ENCODE measurements around the gene KRT28. TPM values are rescaled to one million over a fixed set of nuclear protein-coding genes. Genes with fewer than 3 reads are reported as not detected.

The KRT28 gene, protein sequence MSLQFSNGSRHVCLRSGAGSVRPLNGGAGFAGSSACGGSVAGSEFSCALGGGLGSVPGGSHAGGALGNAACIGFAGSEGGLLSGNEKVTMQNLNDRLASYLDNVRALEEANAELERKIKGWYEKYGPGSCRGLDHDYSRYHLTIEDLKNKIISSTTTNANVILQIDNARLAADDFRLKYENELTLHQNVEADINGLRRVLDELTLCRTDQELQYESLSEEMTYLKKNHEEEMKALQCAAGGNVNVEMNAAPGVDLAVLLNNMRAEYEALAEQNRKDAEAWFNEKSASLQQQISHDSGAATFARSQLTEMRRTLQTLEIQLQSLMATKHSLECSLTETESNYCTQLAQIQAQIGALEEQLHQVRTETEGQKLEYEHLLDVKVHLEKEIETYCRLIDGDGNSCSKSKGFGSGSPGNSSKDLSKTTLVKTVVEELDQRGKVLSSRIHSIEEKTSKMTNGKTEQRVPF
- 10 to 100 TPM in 2 of 4 donors, 1 to 10 TPM in 2; 1.0 to 32.0 (median 11.6) TPM for total RNA-seq

DNA sequence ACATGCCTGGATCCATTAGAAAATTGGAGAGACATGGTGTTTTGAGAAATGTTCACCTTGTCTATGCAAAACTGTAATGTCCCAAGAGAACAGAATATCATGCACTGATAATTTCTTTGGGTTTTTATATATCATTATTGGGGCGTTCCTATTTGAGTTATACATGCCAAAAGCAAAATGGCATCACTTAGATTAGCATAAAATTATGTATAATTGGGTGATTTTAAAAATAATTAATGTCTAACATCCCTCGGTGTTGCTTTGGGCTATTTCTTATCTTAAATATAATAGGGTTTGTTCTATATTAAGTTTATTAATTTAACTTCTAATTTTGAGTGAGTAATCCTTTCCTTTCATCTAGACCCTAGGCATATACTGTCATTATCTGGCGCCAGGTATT, at the start of gene KRT28:
TSS of gene KRT28 (minus strand) at position 101 of the 400 bp plus-strand sequence. CDS start at position 35, 66 bp downstream.
- Histone ChIP-seq H3K9me3 (no peaks in the 10 kb centered on the region), H3K27ac (no peak within 1 kb of the TSS), H3K36me3 (no peaks in the 10 kb centered on the region), H3K4me1 (peaks cover 3% of the 10 kb centered on the region), H3K4me3 (no peak within 1 kb of the TSS), H3K27me3 (peaks cover 24% of the 10 kb centered on the region)
- TF ChIP-seq EP300 (IDR thresholded peaks at IDR 0.05) (no peak), POLR2AphosphoS5 (IDR thresholded peaks at IDR 0.05) (no peak), POLR2A (IDR thresholded peaks at IDR 0.05) (no peak)
- TF ChIP-seq, protein P1, sequence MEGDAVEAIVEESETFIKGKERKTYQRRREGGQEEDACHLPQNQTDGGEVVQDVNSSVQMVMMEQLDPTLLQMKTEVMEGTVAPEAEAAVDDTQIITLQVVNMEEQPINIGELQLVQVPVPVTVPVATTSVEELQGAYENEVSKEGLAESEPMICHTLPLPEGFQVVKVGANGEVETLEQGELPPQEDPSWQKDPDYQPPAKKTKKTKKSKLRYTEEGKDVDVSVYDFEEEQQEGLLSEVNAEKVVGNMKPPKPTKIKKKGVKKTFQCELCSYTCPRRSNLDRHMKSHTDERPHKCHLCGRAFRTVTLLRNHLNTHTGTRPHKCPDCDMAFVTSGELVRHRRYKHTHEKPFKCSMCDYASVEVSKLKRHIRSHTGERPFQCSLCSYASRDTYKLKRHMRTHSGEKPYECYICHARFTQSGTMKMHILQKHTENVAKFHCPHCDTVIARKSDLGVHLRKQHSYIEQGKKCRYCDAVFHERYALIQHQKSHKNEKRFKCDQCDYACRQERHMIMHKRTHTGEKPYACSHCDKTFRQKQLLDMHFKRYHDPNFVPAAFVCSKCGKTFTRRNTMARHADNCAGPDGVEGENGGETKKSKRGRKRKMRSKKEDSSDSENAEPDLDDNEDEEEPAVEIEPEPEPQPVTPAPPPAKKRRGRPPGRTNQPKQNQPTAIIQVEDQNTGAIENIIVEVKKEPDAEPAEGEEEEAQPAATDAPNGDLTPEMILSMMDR (IDR thresholded peaks at IDR 0.05): no peak
- WGBS: 83% methylated on average over 3 of the region's 3 CpGs
- no peak for DNase-seq (ENCODE audit: low spot score in 2 of 2)

DNA sequence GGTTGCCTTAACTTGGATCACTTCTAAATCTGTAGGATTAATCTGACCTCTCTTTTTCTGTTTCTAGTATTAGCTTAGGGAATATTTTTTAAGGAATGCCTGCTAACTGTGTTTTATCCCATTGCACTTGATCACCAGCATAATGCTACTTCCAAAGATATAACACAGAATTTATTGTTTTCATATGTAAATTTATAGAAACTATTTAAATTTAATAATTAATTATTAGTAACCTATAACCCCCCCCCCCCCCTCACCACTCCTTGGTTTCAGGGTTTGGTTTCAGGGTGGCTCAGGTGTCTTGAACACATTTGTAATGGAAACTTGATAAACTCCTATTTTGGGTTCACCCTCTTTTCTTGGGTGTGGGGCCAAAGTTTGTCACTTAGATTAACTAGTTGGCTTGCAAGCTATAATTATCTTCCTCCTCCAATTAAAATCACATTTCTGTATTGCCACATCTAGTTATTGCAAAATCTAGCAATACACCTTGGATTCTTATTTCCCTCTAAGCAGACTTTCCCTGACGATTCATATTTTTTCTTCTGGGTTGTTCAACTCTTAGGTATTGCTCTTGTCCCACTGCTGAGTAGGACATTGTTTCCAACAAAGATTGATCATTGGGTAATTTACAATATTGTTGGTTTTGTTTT, 49.0 kb upstream of the KRT28 start:
- Histone ChIP-seq H3K27me3 (peaks cover 7% of the 10 kb centered on the region), H3K4me3 (no peak overlapping the region), H3K27ac (peak overlapping the region; percentile 72), H3K4me1 (peaks cover 12% of the 10 kb centered on the region), H3K36me3 (no peaks in the 10 kb centered on the region), H3K9me3 (no peaks in the 10 kb centered on the region)
- TF ChIP-seq EP300 (IDR thresholded peaks at IDR 0.05) (no peak), POLR2A (IDR thresholded peaks at IDR 0.05) (no peak), POLR2AphosphoS5 (IDR thresholded peaks at IDR 0.05) (no peak)
- TF ChIP-seq, protein P1 (IDR thresholded peaks at IDR 0.05): no peak
- 59% methylated on average over 1 of the region's 1 CpG for WGBS
- DNase-seq (ENCODE audit: low spot score in 2 of 2): no peak

DNA sequence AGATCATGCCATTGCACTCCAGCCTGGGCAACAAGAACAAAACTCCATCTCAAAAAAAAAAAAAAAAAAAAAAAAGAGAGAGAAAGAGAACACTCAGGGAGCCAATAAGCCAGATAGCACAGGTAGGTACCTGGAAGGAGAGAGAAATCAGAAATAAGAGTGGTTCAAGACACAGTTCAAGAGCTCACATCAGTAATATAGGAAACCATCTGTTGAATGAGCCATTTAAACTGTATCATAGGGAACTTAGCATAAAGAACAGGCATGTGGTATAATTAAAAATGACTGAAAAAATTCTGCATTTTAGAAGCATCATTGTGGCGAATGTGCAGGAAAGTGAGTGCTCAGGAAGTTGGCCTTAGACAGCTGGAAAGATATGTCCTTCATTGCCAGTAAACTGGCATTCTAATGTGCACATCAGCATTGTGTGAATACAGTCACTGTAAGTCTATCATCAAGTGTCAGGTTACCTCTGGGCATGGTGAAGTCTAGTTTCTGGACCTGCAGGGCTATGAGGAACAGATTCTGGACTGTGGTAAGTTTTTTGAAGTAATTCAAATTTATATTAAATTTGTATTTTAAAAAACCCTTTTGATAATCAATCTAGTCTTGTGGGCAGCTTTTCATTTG, 46.9 kb upstream of the KRT28 start:
- no peak overlapping the region for H3K27ac ChIP-seq
- no peaks in the 10 kb centered on the region for H3K9me3 ChIP-seq
- TF ChIP-seq, protein P1 (IDR thresholded peaks at IDR 0.05): no peak
- TF ChIP-seq POLR2AphosphoS5 (IDR thresholded peaks at IDR 0.05): no peak
- H3K36me3 ChIP-seq: no peaks in the 10 kb centered on the region
- no peak for DNase-seq (ENCODE audit: low spot score in 2 of 2)
- H3K27me3 ChIP-seq: peaks cover 7% of the 10 kb centered on the region
- peaks cover 4% of the 10 kb centered on the region for H3K4me1 ChIP-seq
- no peak overlapping the region for H3K4me3 ChIP-seq
- WGBS: 82% methylated on average over 1 of the region's 1 CpG

DNA sequence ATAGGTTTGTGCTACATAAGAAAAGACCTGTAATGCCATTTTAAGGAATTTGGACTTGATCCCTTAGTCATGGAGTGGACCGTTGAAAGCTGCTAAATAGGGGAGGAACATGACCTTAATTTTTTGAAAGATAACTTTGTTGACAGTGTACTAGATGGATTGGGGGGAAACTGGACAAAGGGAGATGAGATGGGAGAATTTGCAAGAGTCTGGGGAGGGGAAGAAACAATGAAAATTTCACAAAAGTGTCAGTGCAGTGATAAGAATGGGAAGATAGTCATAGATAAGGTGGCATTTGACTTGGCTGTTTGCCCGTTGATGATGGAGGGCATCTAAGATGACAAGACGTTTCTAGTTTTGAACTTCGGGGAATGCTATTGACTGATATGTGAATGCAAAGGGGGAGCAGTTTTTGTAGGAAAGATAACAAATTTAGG, 44.9 kb upstream of the KRT28 start:
- Histone ChIP-seq H3K27me3 (peaks cover 8% of the 10 kb centered on the region), H3K36me3 (no peaks in the 10 kb centered on the region), H3K27ac (no peak overlapping the region), H3K9me3 (no peaks in the 10 kb centered on the region), H3K4me3 (no peak overlapping the region), H3K4me1 (peaks cover 3% of the 10 kb centered on the region)
- TF ChIP-seq POLR2A (IDR thresholded peaks at IDR 0.05) (no peak), EP300 (IDR thresholded peaks at IDR 0.05) (no peak), POLR2AphosphoS5 (IDR thresholded peaks at IDR 0.05) (no peak)
- TF ChIP-seq, protein P1 (IDR thresholded peaks at IDR 0.05): no peak
- WGBS: 85% methylated on average over 4 of the region's 4 CpGs
- no peak for DNase-seq (ENCODE audit: low spot score in 2 of 2)

DNA sequence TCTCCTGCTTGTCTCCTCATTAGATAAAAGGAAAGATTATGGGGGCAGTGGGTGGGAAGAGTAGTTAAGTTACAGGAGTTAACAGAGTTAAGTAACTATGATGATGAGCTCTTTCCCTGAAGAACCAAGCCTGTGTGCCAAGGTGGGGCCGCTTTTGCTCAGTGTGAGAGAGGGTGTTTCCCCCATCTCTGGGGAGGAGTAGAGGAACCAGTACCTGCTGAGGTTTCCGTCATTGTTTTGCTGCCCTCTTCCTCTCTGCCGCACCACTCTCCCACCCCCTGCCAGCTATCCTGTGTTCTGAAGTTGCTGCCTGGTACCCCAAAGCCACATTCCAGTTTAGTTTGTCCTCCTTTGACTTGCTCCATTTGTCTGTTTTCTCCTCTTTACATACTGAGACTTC, 43.5 kb upstream of the KRT28 start:
- no peaks in the 10 kb centered on the region for H3K36me3 ChIP-seq
- WGBS: 45% methylated on average over 3 of the region's 3 CpGs
- no peak overlapping the region for H3K27ac ChIP-seq
- peaks cover 3% of the 10 kb centered on the region for H3K27me3 ChIP-seq
- H3K4me3 ChIP-seq: no peak overlapping the region
- H3K9me3 ChIP-seq: no peaks in the 10 kb centered on the region
- no peaks in the 10 kb centered on the region for H3K4me1 ChIP-seq
- TF ChIP-seq EP300 (IDR thresholded peaks at IDR 0.05) (no peak), POLR2AphosphoS5 (IDR thresholded peaks at IDR 0.05) (no peak), POLR2A (IDR thresholded peaks at IDR 0.05) (no peak)
- TF ChIP-seq, protein P1 (IDR thresholded peaks at IDR 0.05): no peak
- no peak for DNase-seq (ENCODE audit: low spot score in 2 of 2)
